Bronchial epithelial cell (primary cell): ENCODE measurements around the gene FBN3. TPM values are rescaled to one million over a fixed set of nuclear protein-coding genes. Genes with fewer than 3 reads are reported as not detected.

Source experiments
- DNase-seq: peaks from one replicate; pipeline ENCODE4 v3.0.0-alpha.2; 2010; ENCODE audit warnings: low read depth
- FAIRE-seq: peaks from 2 replicates; lab custom pipeline; 2011; peaks lifted over from hg19 to GRCh38; lab: Jason Lieb, UNC
- H3K27me3 ChIP-seq: 2 replicates; pipeline ENCODE4 v1.5.1; 2011; ENCODE audit warnings: low read length; ENCODE audit not compliant: control insufficient read depth, insufficient read depth
- H3K36me3 ChIP-seq: 2 replicates; pipeline ENCODE4 v1.5.1; 2011; ENCODE audit warnings: low read length; ENCODE audit not compliant: control insufficient read depth, insufficient read depth
- H3K4me3 ChIP-seq: 2 replicates; pipeline ENCODE4 v1.5.1; 2011; ENCODE audit warnings: mild to moderate bottlenecking, low read depth, low read length, control low read depth
- CTCF ChIP-seq: IDR thresholded peaks from 2 replicates; pipeline ENCODE4 v1.5.1; 2011; ENCODE audit warnings: mild to moderate bottlenecking, moderate library complexity, low read length, control low read depth, inconsistent platforms; ENCODE audit not compliant: insufficient read depth, severe bottlenecking
- total RNA-seq: library from RNA; depleted of rRNA; stranded (reverse); fragments of >200 nt; gene quantifications from 2 replicates; pipeline ENCODE4 v1.2.1, GENCODE V29; 2014

Gene FBN3
- total RNA-seq, 1 donor from 2014 or later, result not detected

DNA sequence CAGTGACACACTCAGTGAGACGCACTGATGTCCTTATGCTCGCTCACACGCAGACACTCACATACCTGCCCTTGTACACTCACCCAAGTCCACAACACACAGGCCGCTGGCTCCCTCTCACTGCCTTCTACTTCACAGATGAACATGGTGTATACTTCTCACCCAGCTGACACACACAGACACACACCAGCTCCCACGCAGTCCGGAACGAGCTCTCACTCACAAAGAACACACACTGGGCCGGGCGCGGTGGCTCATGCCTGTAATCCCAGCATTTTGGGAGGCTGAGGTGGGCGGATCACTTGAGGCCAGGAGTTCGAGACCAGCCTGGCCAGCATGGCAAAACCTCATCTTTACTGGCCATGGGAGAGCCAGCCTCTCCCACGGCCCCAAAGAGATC lies 65.2 kb downstream of the FBN3 start:
- no peak for TF ChIP-seq CTCF
- FAIRE-seq (no peak), DNase-seq (no peak)
- H3K27me3 ChIP-seq, result no peaks in the 10 kb centered on the region
- H3K4me3 ChIP-seq, result no peak overlapping the region
- H3K36me3 ChIP-seq, result no peaks in the 10 kb centered on the region

DNA sequence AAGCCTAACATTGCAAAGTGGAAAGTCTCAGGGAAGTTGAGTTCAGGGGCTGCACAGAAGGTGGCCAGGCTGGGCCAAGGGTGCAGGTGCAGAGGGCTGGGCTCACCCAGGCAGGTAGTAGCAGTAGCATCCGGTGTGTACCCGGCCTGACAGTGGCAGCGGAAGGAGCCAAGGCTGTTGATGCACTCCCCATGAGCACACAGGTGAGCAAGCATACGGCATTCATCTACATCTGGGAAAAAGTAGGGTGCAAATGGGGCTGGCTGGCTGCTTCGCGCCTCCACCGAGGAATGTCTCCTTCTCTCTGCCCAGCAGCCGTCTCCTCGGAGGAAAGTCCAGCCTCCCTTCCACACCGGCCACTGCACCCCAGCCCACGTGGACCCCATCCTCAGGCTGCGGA lies 66.3 kb downstream of the FBN3 start:
- no peaks in the 10 kb centered on the region for H3K36me3 ChIP-seq
- DNase-seq, result no peak
- H3K4me3 ChIP-seq, result no peak overlapping the region
- FAIRE-seq, result no peak
- no peaks in the 10 kb centered on the region for H3K27me3 ChIP-seq
- TF ChIP-seq CTCF, result no peak

DNA sequence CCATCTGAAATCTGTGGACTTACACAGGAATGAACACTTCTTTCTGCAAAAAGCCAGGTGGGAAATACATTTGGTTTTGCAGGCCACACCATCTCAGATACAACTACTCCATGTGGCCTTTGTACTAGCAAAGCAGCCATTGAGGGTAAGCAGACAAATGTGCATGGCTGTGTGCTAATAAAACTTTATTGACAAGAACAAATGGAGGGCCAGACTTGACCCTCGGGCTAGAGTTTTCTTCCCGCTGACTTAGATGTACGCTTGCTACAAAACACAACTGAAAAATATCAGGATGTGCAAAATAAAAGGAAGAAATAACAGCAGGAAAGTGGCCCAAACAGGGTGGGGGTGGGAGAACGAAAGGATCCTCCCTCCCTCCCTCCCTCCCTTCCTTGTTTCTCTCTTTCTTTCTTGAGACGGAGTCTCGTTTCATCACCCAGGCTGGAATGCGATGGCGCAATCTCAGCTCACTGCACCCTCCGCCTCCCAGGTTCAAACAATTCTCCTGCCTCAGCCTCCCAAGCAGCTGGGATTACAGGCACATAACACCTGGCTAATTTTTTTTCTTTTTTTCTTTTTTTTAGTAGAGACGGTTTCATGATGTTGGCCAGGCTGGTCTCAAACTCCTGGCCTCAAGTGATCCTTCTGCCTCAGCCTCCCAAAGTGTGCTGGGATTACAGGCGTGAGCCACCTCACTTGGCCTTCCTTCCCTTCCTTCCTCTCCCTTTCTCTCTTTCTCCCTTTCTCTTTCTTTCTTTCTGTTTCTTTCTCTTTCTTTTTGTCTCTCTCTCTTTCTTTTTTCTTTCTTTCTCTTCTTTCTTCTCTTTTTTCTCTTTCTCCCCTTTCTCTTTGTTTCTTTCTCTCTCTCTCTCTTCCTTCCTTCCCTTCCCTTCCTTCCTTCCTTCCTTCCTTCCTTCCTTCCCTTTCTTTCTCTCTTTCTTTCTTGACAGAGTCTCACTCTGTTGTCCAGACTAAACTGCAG lies 67.5 kb downstream of the FBN3 start:
- no peak overlapping the region for H3K4me3 ChIP-seq
- no peak for TF ChIP-seq CTCF
- H3K27me3 ChIP-seq, result no peaks in the 10 kb centered on the region
- H3K36me3 ChIP-seq, result no peaks in the 10 kb centered on the region
- DNase-seq (no peak), FAIRE-seq (no peak)

GRCh38 chr19:8080832-8081231 lies 68.6 kb downstream of the FBN3 start:
- Histone ChIP-seq H3K4me3 (no peak overlapping the region), H3K36me3 (no peaks in the 10 kb centered on the region), H3K27me3 (no peaks in the 10 kb centered on the region)
- FAIRE-seq (no peak), DNase-seq (no peak)
- no peak for TF ChIP-seq CTCF

DNA sequence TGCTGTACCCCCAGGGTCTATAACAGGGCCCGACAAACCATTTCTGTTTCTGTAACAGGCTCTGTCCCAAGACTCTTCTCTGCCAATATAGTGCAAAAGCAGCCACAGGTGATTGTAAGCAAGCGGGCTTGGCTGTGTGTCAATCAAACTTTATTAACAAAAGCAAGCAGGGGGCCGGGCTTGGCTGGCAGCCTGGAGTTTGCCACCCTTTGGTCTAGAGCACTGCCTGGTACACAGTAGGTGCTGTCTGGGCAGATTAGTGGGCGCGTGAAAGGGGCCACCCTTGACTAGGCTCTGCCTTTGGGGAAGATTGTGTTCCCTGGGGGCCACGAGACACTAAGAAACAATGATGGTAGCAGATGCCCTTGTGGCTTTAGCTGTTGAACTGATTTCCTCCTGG lies 69.4 kb downstream of the FBN3 start:
- H3K36me3 ChIP-seq, result no peaks in the 10 kb centered on the region
- no peak for TF ChIP-seq CTCF
- FAIRE-seq, result no peak
- DNase-seq, result no peak
- H3K27me3 ChIP-seq, result no peaks in the 10 kb centered on the region
- no peak overlapping the region for H3K4me3 ChIP-seq
